ENCODE measurements around the gene RELB. TPM values are rescaled to one million over a fixed set of nuclear protein-coding genes. Genes with fewer than 3 reads are reported as not detected.

The RELB gene
- polyA plus RNA-seq, 1 donor from 2014 or later: 1.1 TPM

- Histone ChIP-seq H3K9ac (ENCODE audit: low read length) (no peak overlapping the region), H3F3A (ENCODE audit: insufficient read depth, low read length, poor library complexity, severe bottlenecking) (no peaks in the 10 kb centered on the region), H3K9me2 (ENCODE audit: insufficient read depth, low read length) (no peaks in the 10 kb centered on the region), H3K27ac (ENCODE audit: low read length) (no peak overlapping the region), H3K36me3 (ENCODE audit: insufficient read depth, low read length) (no peaks in the 10 kb centered on the region), H3K79me2 (replicated peaks; ENCODE audit: insufficient read depth, low read length) (no peaks in the 10 kb centered on the region), H3K27me3 (ENCODE audit: insufficient read depth, low read depth, low read length) (no peaks in the 10 kb centered on the region), H2AFZ (ENCODE audit: low read depth, low read length) (no peak overlapping the region), H3K9me3 (ENCODE audit: low read length) (no peaks in the 10 kb centered on the region), H3K4me2 (ENCODE audit: low read length) (no peak overlapping the region), H4K20me1 (ENCODE audit: insufficient read depth) (no peaks in the 10 kb centered on the region), H3K4me3 (ENCODE audit: low read length) (no peak overlapping the region)
- TF ChIP-seq TAF1 (IDR thresholded peaks at IDR 0.05; ENCODE audit: low read depth) (no peak), MXI1 (conservative IDR thresholded peaks at IDR 0.05; ENCODE audit: poor library complexity, severe bottlenecking) (no peak), SMC3 (conservative IDR thresholded peaks at IDR 0.05; ENCODE audit: poor library complexity) (no peak), EZH2 (IDR thresholded peaks at IDR 0.05; ENCODE audit: borderline replicate concordance, insufficient read depth, low read length, poor library complexity, severe bottlenecking) (no peak), POLR2AphosphoS5 (IDR thresholded peaks at IDR 0.05) (no peak), REST (IDR thresholded peaks at IDR 0.05; ENCODE audit: borderline replicate concordance) (no peak), RAD21 (conservative IDR thresholded peaks at IDR 0.05) (no peak), CTCF (IDR thresholded peaks at IDR 0.05; ENCODE audit: poor library complexity, severe bottlenecking) (no peak), EP300 (conservative IDR thresholded peaks at IDR 0.05; ENCODE audit: poor library complexity, severe bottlenecking) (no peak)
Measured at GRCh38 chr19:45020071-45020470, 18.8 kb downstream of the RELB start.

- no peaks in the 10 kb centered on the region for H3K79me2 ChIP-seq (replicated peaks; ENCODE audit: insufficient read depth, low read length)
- no peak overlapping the region for H3K4me2 ChIP-seq (ENCODE audit: low read length)
- TF ChIP-seq POLR2AphosphoS5 (IDR thresholded peaks at IDR 0.05) (no peak), EZH2 (IDR thresholded peaks at IDR 0.05; ENCODE audit: borderline replicate concordance, insufficient read depth, low read length, poor library complexity, severe bottlenecking) (no peak), EP300 (conservative IDR thresholded peaks at IDR 0.05; ENCODE audit: poor library complexity, severe bottlenecking) (no peak), RAD21 (conservative IDR thresholded peaks at IDR 0.05) (no peak), REST (IDR thresholded peaks at IDR 0.05; ENCODE audit: borderline replicate concordance) (no peak), CTCF (IDR thresholded peaks at IDR 0.05; ENCODE audit: poor library complexity, severe bottlenecking) (no peak), TAF1 (IDR thresholded peaks at IDR 0.05; ENCODE audit: low read depth) (no peak), SMC3 (conservative IDR thresholded peaks at IDR 0.05; ENCODE audit: poor library complexity) (no peak), MXI1 (conservative IDR thresholded peaks at IDR 0.05; ENCODE audit: poor library complexity, severe bottlenecking) (no peak)
- H3K9me3 ChIP-seq (ENCODE audit: low read length): no peaks in the 10 kb centered on the region
- no peaks in the 10 kb centered on the region for H3K27me3 ChIP-seq (ENCODE audit: insufficient read depth, low read depth, low read length)
- no peaks in the 10 kb centered on the region for H4K20me1 ChIP-seq (ENCODE audit: insufficient read depth)
- no peaks in the 10 kb centered on the region for H3K36me3 ChIP-seq (ENCODE audit: insufficient read depth, low read length)
- no peaks in the 10 kb centered on the region for H3F3A ChIP-seq (ENCODE audit: insufficient read depth, low read length, poor library complexity, severe bottlenecking)
- no peaks in the 10 kb centered on the region for H3K9me2 ChIP-seq (ENCODE audit: insufficient read depth, low read length)
- no peak overlapping the region for H2AFZ ChIP-seq (ENCODE audit: low read depth, low read length)
- H3K27ac ChIP-seq (ENCODE audit: low read length): no peak overlapping the region
- H3K4me3 ChIP-seq (ENCODE audit: low read length): no peak overlapping the region
- no peak overlapping the region for H3K9ac ChIP-seq (ENCODE audit: low read length)
Measured at GRCh38 chr19:45021971-45022370, 20.7 kb downstream of the RELB start.

Measured in neural cell (in vitro differentiated cells).